Heart right ventricle (tissue), 16 donors: ENCODE measurements around the gene ZNF654. TPM values are rescaled to one million over a fixed set of nuclear protein-coding genes. Genes with fewer than 3 reads are reported as not detected.

ENCODE experiments used
- ATAC-seq, 8 donors: fragments of 200-7000 bp; cut with Tn5 transposase; one replicate each; pipeline ENCODE4 v1.9.1; 2020; ENCODE audit warnings: mild to moderate bottlenecking in 8 of 8, moderate library complexity in 8 of 8, moderate number of reproducible peaks in 1 of 8
- DNase-seq, 2 donors: peaks; one replicate each; pipeline ENCODE4 v3.0.0-alpha.2; 2020
- H3K27ac ChIP-seq, 10 donors: fragments of 200-600 bp; sonication (generic) in 2 of 10; one replicate each; pipeline versions ENCODE4 v1.5.0 to v1.8.0; 2020 to 2022; ENCODE audit warnings: mild to moderate bottlenecking in 3 of 10
- H3K27me3 ChIP-seq, 7 donors: fragments of 200-600 bp; one replicate each; pipeline ENCODE4 v1.8.0; 2021 to 2022; ENCODE audit warnings: mild to moderate bottlenecking in 2 of 7
- H3K36me3 ChIP-seq, 9 donors: fragments of 200-600 bp; sonication (generic) in 1 of 9; one replicate each; pipeline versions ENCODE4 v1.5.0 to v1.8.0; 2020 to 2022; ENCODE audit warnings: mild to moderate bottlenecking in 2 of 9
- H3K4me1 ChIP-seq, 9 donors: fragments of 200-600 bp; sonication (generic) in 1 of 9; one replicate each; pipeline versions ENCODE4 v1.5.0 to v1.8.0; 2020 to 2022; ENCODE audit warnings: mild to moderate bottlenecking in 4 of 9
- H3K4me3 ChIP-seq, 10 donors: fragments of 200-600 bp; sonication (generic) in 2 of 10; one replicate each; pipeline versions ENCODE4 v1.5.0 to v1.8.0; 2020 to 2022; ENCODE audit warnings: mild to moderate bottlenecking in 7 of 10, moderate library complexity in 2 of 10
- H3K9me3 ChIP-seq, 11 donors: fragments of 200-600 bp in 10 of 11; sonication (generic) in 2 of 11; one replicate each; pipeline versions ENCODE4 v1.5.0 to v1.8.0; 2013 to 2022; ENCODE audit warnings: mild to moderate bottlenecking in 2 of 11, control low read depth in 1 of 11, moderate library complexity in 1 of 11
- CTCF ChIP-seq, 9 donors: fragments of 200-600 bp; sonication (generic) in 2 of 9; IDR thresholded peaks; one replicate each; pipeline versions ENCODE4 v1.5.0 to v1.8.0; 2021 to 2022; ENCODE audit warnings: antibody characterized with exemption in 9 of 9, mild to moderate bottlenecking in 5 of 9, moderate library complexity in 1 of 9
- WGBS, 2 donors: extraction: QIAGEN DNeasy Blood & Tissue Kit; methylation state at CpG; one replicate each; pipeline ENCODE4 v1.1.7; 2013; ENCODE audit warnings: inconsistent platforms in 1 of 2; 5-methylcytosine and 5-hydroxymethylcytosine counted together
- intact Hi-C, 10 donors: fragments of 100-400 bp; cut with DNase I; formaldehyde crosslinking; loops; one replicate each; pipeline versions ENCODE4 v1.11.1 to v1.14.2; 2022
- polyA plus RNA-seq, 2 donors: library from polyadenylated mRNA; stranded (reverse); fragments of 200-250 nt; gene quantifications; one replicate each; pipeline ENCODE4 v1.2.3, GENCODE V29; 2013
- total RNA-seq, 10 donors: library from RNA; stranded (reverse); fragmentation: NEBNext Ultra II Directional in 3 of 10; extraction: Animal tissue kit (Norgen Biotek cat#: 25700) in 3 of 10; gene quantifications; one replicate each; pipeline versions ENCODE4 v1.2.1 to v1.2.4, GENCODE V29; 2021 to 2023
- donor health status: Arrhythmogenic right ventricular cardiomyopathy.
- donor health status: ischemic (EF 13 %, LVEDD 7.1; RV severe dilation, severe dysfunction).
- donor health status: healthy with polysubstance abuse.
- donor health status: DM: no; HTN: yes; CAD: no.
- donor health status: DM: no; HTN: no; CAD: no.
- donor health status: ischemic (EF 25% LVEDD 6.9; RV normal size, moderate dysfunction).
- donor health status: ischemic (EF 25% LVEDD 5.7; RV mildly dilated, moderate dysfunction).
- donor health status: healthy.
- donor health status: DM: yes; HTN: yes; CAD: no.
- donor health status: Ischemic cardiomyopathy.
- donor health status: ischemic (EF 35%, LVEDD 5.7; RV mildly dilated, moderate dysfunction).
- donor health status: nonischemic (EF 11% LVEDD 7.7; RV severe dilation, severe dysfunction).
- donor health status: DM: yes; HTN: yes; CAD: no.
- donor health status: PGD.
- donor health status: ischemic (EF 29% LVEDD 5.4; RV normal size, mild dysfunction).
- donor health status: nonischemic (EF 23%, LVEDD 6.1; RV moderate dilation, normal function).

ZNF654 gene
- total and polyA plus RNA-seq, 12 donors: 2.5 to 13.9 (median 10.3) TPM

- WGBS, 2 donors: 8 to 19% methylated on average over 1 of the region's 1 CpG
- intact Hi-C loops: no loop called here
- no peak for TF ChIP-seq CTCF (IDR thresholded peaks at IDR 0.05)
- ATAC-seq: peak in 7 of 8 donors; percentile 33 to 70 (median 56)
- peak overlapping the region; percentile 8 to 53 (median 41) for H3K4me3 ChIP-seq
- peaks cover 0 to 27% (median 15%) of the 10 kb centered on the region in 9 donors for H3K4me1 ChIP-seq
- H3K27ac ChIP-seq: peak overlapping the region in 9 of 10 donors; percentile 14 to 77 (median 58)
- H3K9me3 ChIP-seq: peaks cover 0 to 24% (median 3%) of the 10 kb centered on the region in 11 donors
- DNase-seq: no peak
- no peaks in the 10 kb centered on the region for H3K36me3 ChIP-seq
- H3K27me3 ChIP-seq: no peaks in the 10 kb centered on the region
These were observed 27.4 kb upstream of the ZNF654 start for GRCh38 chr3:88031642-88032077.

- ATAC-seq: no peak
- H3K9me3 ChIP-seq: peaks cover 0 to 18% (median 0%) of the 10 kb centered on the region in 11 donors
- H3K4me1 ChIP-seq: peaks cover 0 to 27% (median 15%) of the 10 kb centered on the region in 9 donors
- H3K4me3 ChIP-seq: peak overlapping the region; percentile 8 to 53 (median 41)
- TF ChIP-seq CTCF (IDR thresholded peaks at IDR 0.05): no peak
- no peak for DNase-seq
- H3K27me3 ChIP-seq: no peaks in the 10 kb centered on the region
- no peaks in the 10 kb centered on the region for H3K36me3 ChIP-seq
- H3K27ac ChIP-seq: peak overlapping the region in 8 of 10 donors; percentile 47 to 77 (median 62)
- WGBS, 2 donors: 35 to 66% methylated on average over 2 of the region's 2 CpGs
- intact Hi-C loops: no loop called here
These were observed 26.8 kb upstream of the ZNF654 start for GRCh38 chr3:88032245-88032644.

- H3K27ac ChIP-seq: no peak overlapping the region
- no peak overlapping the region for H3K4me3 ChIP-seq
- H3K9me3 ChIP-seq: peaks cover 0 to 10% (median 0%) of the 10 kb centered on the region in 11 donors
- intact Hi-C loops: no loop called here
- DNase-seq (no peak), ATAC-seq (no peak)
- H3K27me3 ChIP-seq: no peaks in the 10 kb centered on the region
- H3K36me3 ChIP-seq: no peaks in the 10 kb centered on the region
- WGBS, 2 donors: 88 to 94% methylated on average over 2 of the region's 2 CpGs
- peaks cover 0 to 27% (median 15%) of the 10 kb centered on the region in 9 donors for H3K4me1 ChIP-seq
- TF ChIP-seq CTCF (IDR thresholded peaks at IDR 0.05): no peak
These were observed 26.0 kb upstream of the ZNF654 start for GRCh38 chr3:88033079-88033478.

- DNase-seq (no peak), ATAC-seq (no peak)
- H3K4me3 ChIP-seq: no peak overlapping the region
- TF ChIP-seq CTCF (IDR thresholded peaks at IDR 0.05): no peak
- peaks cover 0 to 27% (median 15%) of the 10 kb centered on the region in 9 donors for H3K4me1 ChIP-seq
- H3K27me3 ChIP-seq: no peaks in the 10 kb centered on the region
- H3K36me3 ChIP-seq: no peaks in the 10 kb centered on the region
- peaks cover 0 to 2% (median 0%) of the 10 kb centered on the region in 11 donors for H3K9me3 ChIP-seq
- 34 to 44% methylated on average over 2 of the region's 2 CpGs for WGBS, 2 donors
- intact Hi-C loops: no loop called here
- no peak overlapping the region for H3K27ac ChIP-seq
These were observed 25.2 kb upstream of the ZNF654 start for GRCh38 chr3:88033808-88034207.
